GM23248 (cell line): Measurements from ENCODE around the gene FARS2.

Experiments used
- EZH2 ChIP-seq: fragments of 200-600 bp; sonication (generic); IDR thresholded peaks from 2 replicates; pipeline ENCODE4 v1.6.1; 2018; ENCODE audit warnings: antibody characterized with exemption, mild to moderate bottlenecking; ENCODE audit not compliant: insufficient read depth, poor library complexity, severe bottlenecking
- EZH2phosphoT487 ChIP-seq: fragments of 200-600 bp; sonication (generic); IDR thresholded peaks from 2 replicates; pipeline ENCODE4 v1.6.1; 2018; ENCODE audit warnings: antibody characterized with exemption, moderate library complexity, mild to moderate bottlenecking, low read depth; ENCODE audit not compliant: insufficient read depth

DNA sequence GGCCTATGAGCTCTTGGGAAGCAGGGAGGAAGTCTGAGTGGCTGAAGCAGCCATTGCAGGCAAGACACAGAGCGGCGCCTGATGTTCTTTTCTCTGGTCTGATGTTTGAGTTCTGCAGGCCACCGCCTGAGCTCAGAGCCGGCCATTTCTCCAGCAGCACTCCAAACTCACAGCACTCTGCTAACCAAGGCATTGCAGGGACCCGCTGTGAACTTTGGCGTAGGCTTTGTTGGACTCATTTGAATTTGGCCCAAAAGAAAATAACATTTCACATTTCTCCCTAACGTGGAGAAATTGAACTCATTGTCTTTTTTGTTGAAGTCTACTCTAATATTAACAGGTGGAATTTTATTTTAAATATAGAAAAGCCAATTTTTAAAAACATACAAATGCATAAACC, 336.1 kb downstream of the FARS2 start:
- TF ChIP-seq EZH2 (no peak), EZH2phosphoT487 (no peak)
